Activated B cell treated with CpG ODN at 0.5 μM for 24 hours (primary cell): ENCODE results near the gene UQCC2. TPM values are rescaled to one million over a fixed set of nuclear protein-coding genes. Genes with fewer than 3 reads are reported as not detected.
A peak's percentile ranks its signal among the peaks of the same experiment; 100 is the strongest.

Source experiments
- ATAC-seq: fragments of 200-7000 bp; cut with Tn5 transposase; one replicate; pipeline ENCODE4 v1.10.0; 2021; ENCODE audit warnings: low read depth, mild to moderate bottlenecking, moderate library complexity
- CTCF ChIA-PET: fragments of 350-600 bp; sonication (Branson Sonifier 250); formaldehyde crosslinking; loops from one replicate; lab custom pipeline; 2021; ENCODE audit warnings: antibody characterized with exemption; lab: Charles Lee
- POLR2A ChIA-PET: fragments of 350-600 bp; sonication (Branson Sonifier 250); formaldehyde crosslinking; loops from one replicate; lab custom pipeline; 2021; ENCODE audit warnings: antibody characterized with exemption; lab: Charles Lee
- DNase-seq: peaks from one replicate; pipeline ENCODE4 v3.0.0; 2022
- H3K27ac Mint-ChIP-seq: one replicate; pipeline ENCODE4 v1.8.0; 2020; ENCODE audit warnings: mixed read lengths
- H3K27me3 Mint-ChIP-seq: one replicate; pipeline ENCODE4 v1.8.0; 2021; ENCODE audit warnings: mixed read lengths
- H3K36me3 Mint-ChIP-seq: one replicate; pipeline ENCODE4 v1.8.0; 2021; ENCODE audit warnings: low read depth, mixed read lengths
- H3K4me1 Mint-ChIP-seq: one replicate; pipeline ENCODE4 v1.8.0; 2021; ENCODE audit warnings: mixed read lengths
- H3K4me3 Mint-ChIP-seq: one replicate; pipeline ENCODE4 v1.8.0; 2020; ENCODE audit warnings: mild to moderate bottlenecking, mixed read lengths
- H3K9me3 Mint-ChIP-seq: one replicate; pipeline ENCODE4 v1.8.0; 2020; ENCODE audit warnings: mixed read lengths
- intact Hi-C: fragments of 100-400 bp; cut with micrococcal nuclease; formaldehyde crosslinking; loops from one replicate; pipeline ENCODE4 v1.15.1; 2024
- total RNA-seq: library from RNA; stranded (reverse); gene quantifications from 2 replicates; pipeline ENCODE4 v1.2.3, GENCODE V29; 2022
- TF ChIP-seq, protein P1 (sequence below): fragments of 200-600 bp; IDR thresholded peaks from one replicate; pipeline ENCODE4 v1.8.0; 2022; ENCODE audit warnings: antibody characterized with exemption, mild to moderate bottlenecking

UQCC2 gene
- total RNA-seq, 1 donor from 2014 or later, result 26.2 TPM

GRCh38 chr6:33684983-33685382 is 26.5 kb downstream of the UQCC2 start:
- Mint-ChIP-seq H3K4me3 (no peak overlapping the region), H3K9me3 (no peaks in the 10 kb centered on the region), H3K36me3 (peaks cover 90% of the 10 kb centered on the region), H3K4me1 (no peaks in the 10 kb centered on the region), H3K27ac (no peak overlapping the region), H3K27me3 (no peaks in the 10 kb centered on the region)
- intact Hi-C loops, result no loop called here
- DNase-seq (no peak), ATAC-seq (no peak)
- ChIA-PET CTCF (no interaction called here), POLR2A (no interaction called here)
- TF ChIP-seq, protein P1, sequence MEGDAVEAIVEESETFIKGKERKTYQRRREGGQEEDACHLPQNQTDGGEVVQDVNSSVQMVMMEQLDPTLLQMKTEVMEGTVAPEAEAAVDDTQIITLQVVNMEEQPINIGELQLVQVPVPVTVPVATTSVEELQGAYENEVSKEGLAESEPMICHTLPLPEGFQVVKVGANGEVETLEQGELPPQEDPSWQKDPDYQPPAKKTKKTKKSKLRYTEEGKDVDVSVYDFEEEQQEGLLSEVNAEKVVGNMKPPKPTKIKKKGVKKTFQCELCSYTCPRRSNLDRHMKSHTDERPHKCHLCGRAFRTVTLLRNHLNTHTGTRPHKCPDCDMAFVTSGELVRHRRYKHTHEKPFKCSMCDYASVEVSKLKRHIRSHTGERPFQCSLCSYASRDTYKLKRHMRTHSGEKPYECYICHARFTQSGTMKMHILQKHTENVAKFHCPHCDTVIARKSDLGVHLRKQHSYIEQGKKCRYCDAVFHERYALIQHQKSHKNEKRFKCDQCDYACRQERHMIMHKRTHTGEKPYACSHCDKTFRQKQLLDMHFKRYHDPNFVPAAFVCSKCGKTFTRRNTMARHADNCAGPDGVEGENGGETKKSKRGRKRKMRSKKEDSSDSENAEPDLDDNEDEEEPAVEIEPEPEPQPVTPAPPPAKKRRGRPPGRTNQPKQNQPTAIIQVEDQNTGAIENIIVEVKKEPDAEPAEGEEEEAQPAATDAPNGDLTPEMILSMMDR, result no peak

GRCh38 chr6:33684428-33684896 is 27.0 kb downstream of the UQCC2 start:
- H3K27me3 Mint-ChIP-seq, result no peaks in the 10 kb centered on the region
- POLR2A ChIA-PET, result no interaction called here
- CTCF ChIA-PET, result no interaction called here
- TF ChIP-seq, protein P1, result no peak
- no peak overlapping the region for H3K4me3 Mint-ChIP-seq
- peaks cover 89% of the 10 kb centered on the region for H3K36me3 Mint-ChIP-seq
- no peaks in the 10 kb centered on the region for H3K4me1 Mint-ChIP-seq
- no peak for DNase-seq
- H3K27ac Mint-ChIP-seq, result no peak overlapping the region
- intact Hi-C loops, result no loop called here
- ATAC-seq, result no peak
- H3K9me3 Mint-ChIP-seq, result no peaks in the 10 kb centered on the region

GRCh38 chr6:33683576-33684427 is 27.7 kb downstream of the UQCC2 start:
- TF ChIP-seq, protein P1, result no peak
- intact Hi-C loops, result no loop called here
- no peak overlapping the region for H3K4me3 Mint-ChIP-seq
- no peak for ATAC-seq
- CTCF ChIA-PET, result no interaction called here
- peak overlapping the region; percentile 30 for H3K27ac Mint-ChIP-seq
- H3K4me1 Mint-ChIP-seq, result peaks cover 3% of the 10 kb centered on the region
- POLR2A ChIA-PET, result interaction anchor here (0.6 kb wide), 1 partner anchor 407 kb away, joined by 3 read pairs; no protein-coding TSS in a partner anchor
- no peaks in the 10 kb centered on the region for H3K9me3 Mint-ChIP-seq
- H3K36me3 Mint-ChIP-seq, result peaks cover 89% of the 10 kb centered on the region
- H3K27me3 Mint-ChIP-seq, result no peaks in the 10 kb centered on the region
- DNase-seq, result no peak

- H3K27me3 Mint-ChIP-seq, result no peaks in the 10 kb centered on the region
- H3K36me3 Mint-ChIP-seq, result peaks cover 89% of the 10 kb centered on the region
- no peak for ATAC-seq
- H3K4me1 Mint-ChIP-seq, result peaks cover 10% of the 10 kb centered on the region
- peak overlapping the region; percentile 30 for H3K27ac Mint-ChIP-seq
- no peak overlapping the region for H3K4me3 Mint-ChIP-seq
- intact Hi-C loops, result no loop called here
- TF ChIP-seq, protein P1, result no peak
- no peak for DNase-seq
- no peaks in the 10 kb centered on the region for H3K9me3 Mint-ChIP-seq
- ChIA-PET POLR2A (interaction anchor here (0.6 kb wide), 1 partner anchor 408 kb away, joined by 3 read pairs; no protein-coding TSS in a partner anchor), CTCF (no interaction called here)
These were observed 28.4 kb downstream of the UQCC2 start for GRCh38 chr6:33683051-33683571.

- Mint-ChIP-seq H3K9me3 (no peaks in the 10 kb centered on the region), H3K36me3 (peaks cover 89% of the 10 kb centered on the region), H3K4me3 (no peak overlapping the region), H3K27me3 (no peaks in the 10 kb centered on the region), H3K4me1 (peaks cover 17% of the 10 kb centered on the region), H3K27ac (no peak overlapping the region)
- DNase-seq (no peak), ATAC-seq (no peak)
- intact Hi-C loops, result no loop called here
- ChIA-PET POLR2A (no interaction called here), CTCF (no interaction called here)
- TF ChIP-seq, protein P1, result no peak
These were observed 29.2 kb downstream of the UQCC2 start for GRCh38 chr6:33682341-33682740.
